Measurements from ENCODE around the gene SBNO2.

SBNO2 gene

GRCh38 chr19:1136621-1137317, 37.3 kb downstream of the SBNO2 start:
- TF ChIP-seq REST (IDR thresholded peaks at IDR 0.05; ENCODE audit: insufficient read depth in 1 of 2, low read depth in 2 of 2, low read length in 2 of 2), result no peak

GRCh38 chr19:1136201-1136600, 37.9 kb downstream of the SBNO2 start:
- TF ChIP-seq FOXP2 (optimal IDR thresholded peaks at IDR 0.05; ENCODE audit: borderline replicate concordance, extremely low read depth, extremely low read length, insufficient read depth) (no peak), TAF1 (IDR thresholded peaks at IDR 0.05; ENCODE audit: borderline replicate concordance, insufficient read depth, low read length) (no peak), POLR2AphosphoS5 (IDR thresholded peaks at IDR 0.05; ENCODE audit: low read depth, low read length) (no peak), REST (IDR thresholded peaks at IDR 0.05; ENCODE audit: insufficient read depth in 1 of 2, low read depth in 2 of 2, low read length in 2 of 2) (no peak), SIN3A (IDR thresholded peaks at IDR 0.05; ENCODE audit: borderline replicate concordance, insufficient read depth, low read length) (no peak)

GRCh38 chr19:1135454-1135853, 38.6 kb downstream of the SBNO2 start:
- TF ChIP-seq REST (IDR thresholded peaks at IDR 0.05; ENCODE audit: insufficient read depth in 1 of 2, low read depth in 2 of 2, low read length in 2 of 2) (no peak), FOXP2 (optimal IDR thresholded peaks at IDR 0.05; ENCODE audit: borderline replicate concordance, extremely low read depth, extremely low read length, insufficient read depth) (no peak), TAF1 (IDR thresholded peaks at IDR 0.05; ENCODE audit: borderline replicate concordance, insufficient read depth, low read length) (no peak), POLR2AphosphoS5 (IDR thresholded peaks at IDR 0.05; ENCODE audit: low read depth, low read length) (no peak), SIN3A (IDR thresholded peaks at IDR 0.05; ENCODE audit: borderline replicate concordance, insufficient read depth, low read length) (no peak)

- TF ChIP-seq FOXP2 (optimal IDR thresholded peaks at IDR 0.05; ENCODE audit: borderline replicate concordance, extremely low read depth, extremely low read length, insufficient read depth) (no peak), TAF1 (IDR thresholded peaks at IDR 0.05; ENCODE audit: borderline replicate concordance, insufficient read depth, low read length) (no peak), POLR2AphosphoS5 (IDR thresholded peaks at IDR 0.05; ENCODE audit: low read depth, low read length) (no peak), REST (IDR thresholded peaks at IDR 0.05; ENCODE audit: insufficient read depth in 1 of 2, low read depth in 2 of 2, low read length in 2 of 2) (no peak), SIN3A (IDR thresholded peaks at IDR 0.05; ENCODE audit: borderline replicate concordance, insufficient read depth, low read length) (no peak)
These were observed 39.6 kb downstream of the SBNO2 start for GRCh38 chr19:1134431-1134830.

- TF ChIP-seq TAF1 (IDR thresholded peaks at IDR 0.05; ENCODE audit: borderline replicate concordance, insufficient read depth, low read length), result no peak
- peak; percentile 46 for TF ChIP-seq FOXP2 (optimal IDR thresholded peaks at IDR 0.05; ENCODE audit: borderline replicate concordance, extremely low read depth, extremely low read length, insufficient read depth)
These were observed 40.6 kb downstream of the SBNO2 start for GRCh38 chr19:1133471-1133929.
